A549 (cell line): ENCODE data around the gene SALL1. TPM values are rescaled to one million over a fixed set of nuclear protein-coding genes. Genes with fewer than 3 reads are reported as not detected.

Source experiments
- ATAC-seq, 2 experiments: fragments of 200-7000 bp in 1 of 2; fragments of >200 bp in 1 of 2; cut with Nextera tagmentation in 1 of 2; cut with Tn5 transposase in 1 of 2; 3 replicates each; pipeline versions ENCODE4 v1.8.0 to v1.9.1; 2018 to 2020; ENCODE audit warnings: mild to moderate bottlenecking in 1 of 2, moderate library complexity in 1 of 2
- CTCF ChIA-PET: fragments of 300-600 bp; sonication (Branson Sonifier 250); formaldehyde crosslinking; extraction: SDS; loops from one replicate; lab custom pipeline; 2021; ENCODE audit warnings: antibody characterized with exemption, inconsistent platforms; lab: Yijun Ruan, JAX
- POLR2A ChIA-PET: fragments of 350-600 bp; formaldehyde crosslinking; extraction: SDS; loops from one replicate; lab custom pipeline; 2021; ENCODE audit warnings: antibody characterized with exemption, inconsistent platforms; lab: Yijun Ruan, JAX
- DNase-seq, 2 experiments: peaks; one replicate each; pipeline versions ENCODE4 v3.0.0 to v3.0.0-alpha.2; 2011 to 2016; ENCODE audit warnings: low read depth in 1 of 2, low spot score in 1 of 2
- FAIRE-seq: peaks from 2 replicates; lab custom pipeline; 2011; peaks lifted over from hg19 to GRCh38; lab: Jason Lieb, UNC
- H3K27ac ChIP-seq, 2 experiments: fragments of >200 bp; sonication (Bioruptor Twin); formaldehyde crosslinking; 3 replicates each; pipeline ENCODE4 v1.5.1; 2016 to 2017
- H3K4me1 ChIP-seq: fragments of >200 bp; sonication (Bioruptor Twin); formaldehyde crosslinking; 3 replicates; pipeline ENCODE4 v1.6.1; 2016
- H3K4me2 ChIP-seq: fragments of >200 bp; sonication (Bioruptor Twin); formaldehyde crosslinking; 3 replicates; pipeline ENCODE4 v1.6.1; 2016
- H3K4me3 ChIP-seq: fragments of >200 bp; sonication (Bioruptor Twin); formaldehyde crosslinking; 3 replicates; pipeline ENCODE4 v1.5.1; 2016
- H3K9me3 ChIP-seq: fragments of >200 bp; sonication (Bioruptor Twin); formaldehyde crosslinking; 3 replicates; pipeline ENCODE4 v1.6.1; 2016
- BHLHE40 ChIP-seq: IDR thresholded peaks from 2 replicates; pipeline ENCODE4 v1.6.1; 2012; ENCODE audit warnings: low read depth, low read length, inconsistent platforms
- CBX8 ChIP-seq: fragments of 200-600 bp; sonication (generic); IDR thresholded peaks from 2 replicates; pipeline ENCODE4 v1.6.1; 2016
- CEBPB ChIP-seq, 2 experiments: fragments of >200 bp in 1 of 2; sonication (Bioruptor Twin) in 1 of 2; formaldehyde crosslinking in 1 of 2; IDR thresholded peaks; 2 replicates each; pipeline ENCODE4 v1.6.1; 2012 to 2016
- CHD2 ChIP-seq: fragments of 150-350 bp; IDR thresholded peaks from 2 replicates; pipeline ENCODE4 v1.6.1; 2014; ENCODE audit warnings: low read length; ENCODE audit not compliant: partially characterized antibody
- GATA3 ChIP-seq: IDR thresholded peaks from 2 replicates; pipeline ENCODE4 v1.6.1; 2012; ENCODE audit warnings: borderline replicate concordance
- HOXA7 ChIP-seq: fragments of 250-450 bp; sonication (Bioruptor Pico); IDR thresholded peaks from 2 replicates; pipeline ENCODE4 v1.5.0; 2020; ENCODE audit warnings: mild to moderate bottlenecking, moderate library complexity
- HOXB13 ChIP-seq: fragments of 250-450 bp; sonication (Bioruptor Pico); IDR thresholded peaks from 2 replicates; pipeline ENCODE4 v1.5.0; 2020; ENCODE audit warnings: low read depth, mild to moderate bottlenecking, moderate library complexity
- JUNB ChIP-seq: fragments of >200 bp; sonication (Bioruptor Twin); formaldehyde crosslinking; IDR thresholded peaks from 2 replicates; pipeline ENCODE4 v1.6.1; 2016
- KDM1A ChIP-seq: fragments of 200-600 bp; sonication (generic); IDR thresholded peaks from 2 replicates; pipeline ENCODE4 v1.6.1; 2016; ENCODE audit warnings: low read depth, mild to moderate bottlenecking
- KDM5A ChIP-seq: fragments of 200-600 bp; sonication (generic); IDR thresholded peaks from 2 replicates; pipeline ENCODE4 v1.6.1; 2016; ENCODE audit warnings: antibody characterized with exemption, mild to moderate bottlenecking
- MAFK ChIP-seq: fragments of 450-650 bp; IDR thresholded peaks from 2 replicates; pipeline ENCODE4 v1.6.1; 2014; ENCODE audit not compliant: partially characterized antibody
- MAZ ChIP-seq: fragments of 150-350 bp; IDR thresholded peaks from 2 replicates; pipeline ENCODE4 v1.6.1; 2014; ENCODE audit warnings: antibody characterized with exemption, low read depth, low read length, borderline replicate concordance
- NFE2L2 ChIP-seq: fragments of 150-350 bp; conservative IDR thresholded peaks from 2 replicates; pipeline ENCODE4 v1.6.1; 2014; ENCODE audit warnings: low read length
- PHF8 ChIP-seq: fragments of 200-600 bp; sonication (generic); IDR thresholded peaks from 2 replicates; pipeline ENCODE4 v1.6.1; 2016; ENCODE audit warnings: low read depth, mild to moderate bottlenecking, antibody characterized with exemption, moderate library complexity, borderline replicate concordance
- POLR2A ChIP-seq: IDR thresholded peaks from 2 replicates; pipeline ENCODE4 v1.6.1; 2012; ENCODE audit warnings: mild to moderate bottlenecking, low read length
- POLR2AphosphoS2 ChIP-seq: conservative IDR thresholded peaks from 2 replicates; pipeline ENCODE4 v1.6.1; 2012; ENCODE audit warnings: low read length, improper control_type of control experiment, inconsistent platforms
- RAD21 ChIP-seq, 2 experiments: fragments of >200 bp in 1 of 2; sonication (Bioruptor Twin) in 1 of 2; formaldehyde crosslinking in 1 of 2; IDR thresholded peaks in 1 of 2; conservative IDR thresholded peaks in 1 of 2; 2 replicates in 1 of 2; 3 replicates in 1 of 2; pipeline ENCODE4 v1.6.1; 2012 to 2018; ENCODE audit warnings: inconsistent platforms in 1 of 2
- RARB ChIP-seq: fragments of 250-450 bp; sonication (Bioruptor Pico); IDR thresholded peaks from 2 replicates; pipeline ENCODE4 v1.8.0; 2021; ENCODE audit warnings: mild to moderate bottlenecking, moderate library complexity
- RCOR1 ChIP-seq: fragments of 150-350 bp; IDR thresholded peaks from 2 replicates; pipeline ENCODE4 v1.6.1; 2014; ENCODE audit warnings: antibody characterized with exemption, low read length, low read depth
- TFCP2L1 ChIP-seq: fragments of 250-450 bp; sonication (Bioruptor Pico); IDR thresholded peaks from 2 replicates; pipeline ENCODE4 v1.5.0; 2021; ENCODE audit warnings: mild to moderate bottlenecking
- TP53 ChIP-seq: fragments of 250-450 bp; sonication (Bioruptor Pico); IDR thresholded peaks from 2 replicates; pipeline ENCODE4 v1.5.0; 2021; ENCODE audit warnings: mild to moderate bottlenecking, moderate library complexity
- ZC3H11A ChIP-seq: fragments of 450-650 bp; IDR thresholded peaks from 2 replicates; pipeline ENCODE4 v1.6.1; 2014; ENCODE audit warnings: antibody characterized with exemption, mild to moderate bottlenecking
- ZFP36 ChIP-seq: fragments of 450-650 bp; IDR thresholded peaks from 2 replicates; pipeline ENCODE4 v1.6.1; 2014; ENCODE audit warnings: borderline replicate concordance; ENCODE audit not compliant: partially characterized antibody
- ZNF302 ChIP-seq: fragments of 250-450 bp; sonication (Bioruptor Pico); IDR thresholded peaks from 2 replicates; pipeline ENCODE4 v1.9.0; 2021; ENCODE audit warnings: inconsistent platforms, mild to moderate bottlenecking, moderate library complexity
- ZSCAN20 ChIP-seq: fragments of 250-450 bp; sonication (Bioruptor Pico); IDR thresholded peaks from 2 replicates; pipeline ENCODE4 v1.8.0; 2022; ENCODE audit warnings: mild to moderate bottlenecking, moderate library complexity
- WGBS: methylation state at CpG from one replicate; pipeline ENCODE4 v1.1.6; 2017; ENCODE audit errors: missing lambda C conversion rate; 5-methylcytosine and 5-hydroxymethylcytosine counted together
- polyA plus RNA-seq, 4 experiments: library from polyadenylated mRNA; depleted of rRNA in 3 of 4; stranded (reverse); fragments of >200 nt; fragmentation: RNase III in 1 of 4; extraction: RNeasy Plus Mini Kit Qiagen cat#74134 plus additional on column Dnase treatment in 1 of 4; gene quantifications; 2 replicates in 3 of 4; 3 replicates in 1 of 4; pipeline ENCODE4 v1.2.3, GENCODE V29; 2011 to 2017
- TF ChIP-seq, protein P1 (sequence below): fragments of 150-350 bp; IDR thresholded peaks from 2 replicates; pipeline ENCODE4 v1.6.1; 2014; ENCODE audit warnings: low read depth, mild to moderate bottlenecking, low read length
- TF ChIP-seq, protein P2 (sequence below): fragments of >200 bp; sonication (Bioruptor Twin); formaldehyde crosslinking; IDR thresholded peaks from 3 replicates; pipeline ENCODE4 v1.5.1; 2016
- TF ChIP-seq, protein P3 (sequence below): fragments of >200 bp; sonication (Bioruptor Twin); formaldehyde crosslinking; IDR thresholded peaks from 3 replicates; pipeline ENCODE4 v1.6.1; 2016
- TF ChIP-seq, protein P4 (sequence below): fragments of 250-450 bp; sonication (Bioruptor Pico); IDR thresholded peaks from 2 replicates; pipeline ENCODE4 v1.5.0; 2020; ENCODE audit warnings: low read depth, mild to moderate bottlenecking, moderate library complexity
- TF ChIP-seq, protein P5 (sequence below): IDR thresholded peaks from 2 replicates; pipeline ENCODE4 v1.6.1; 2012

Gene SALL1
- polyA plus RNA-seq, 2 of the 4 experiments (the other 2 are of a cell fraction): 0.13 to 0.28 TPM

DNA sequence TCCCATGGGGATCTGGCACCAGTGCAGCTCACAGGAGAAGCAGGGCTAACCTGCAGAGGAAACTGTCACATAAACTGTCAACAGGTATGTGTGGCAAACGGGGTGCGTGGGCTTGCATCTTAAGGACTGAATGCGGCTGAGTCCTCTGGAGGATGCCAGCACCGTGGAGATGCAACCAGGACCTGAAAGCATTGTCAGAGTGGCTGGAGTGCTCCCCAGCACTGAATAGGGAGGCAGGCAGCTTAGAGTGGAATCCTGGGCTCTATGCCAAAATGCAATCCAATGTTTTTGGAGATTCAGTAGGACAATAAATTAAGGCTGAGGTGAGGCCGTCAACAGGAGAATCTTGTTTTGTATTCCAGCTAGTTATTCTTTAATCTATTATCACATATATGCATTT, 21.3 kb upstream of the SALL1 start:
- WGBS: 52% methylated on average over 5 of the region's 5 CpGs
- no peaks in the 10 kb centered on the region for H3K9me3 ChIP-seq
- CTCF ChIA-PET: interaction anchor here (0.7 kb wide), 1 partner anchor 18 kb away, joined by 3 read pairs; no protein-coding TSS in a partner anchor
- FAIRE-seq (no peak), ATAC-seq (no peak), DNase-seq (no peak)
- no peak overlapping the region for H3K27ac ChIP-seq
- POLR2A ChIA-PET: no interaction called here
- no peak for TF ChIP-seq POLR2A
- no peak for TF ChIP-seq HOXA7
- no peak for TF ChIP-seq CBX8
- TF ChIP-seq PHF8: no peak
- TF ChIP-seq, protein P1, sequence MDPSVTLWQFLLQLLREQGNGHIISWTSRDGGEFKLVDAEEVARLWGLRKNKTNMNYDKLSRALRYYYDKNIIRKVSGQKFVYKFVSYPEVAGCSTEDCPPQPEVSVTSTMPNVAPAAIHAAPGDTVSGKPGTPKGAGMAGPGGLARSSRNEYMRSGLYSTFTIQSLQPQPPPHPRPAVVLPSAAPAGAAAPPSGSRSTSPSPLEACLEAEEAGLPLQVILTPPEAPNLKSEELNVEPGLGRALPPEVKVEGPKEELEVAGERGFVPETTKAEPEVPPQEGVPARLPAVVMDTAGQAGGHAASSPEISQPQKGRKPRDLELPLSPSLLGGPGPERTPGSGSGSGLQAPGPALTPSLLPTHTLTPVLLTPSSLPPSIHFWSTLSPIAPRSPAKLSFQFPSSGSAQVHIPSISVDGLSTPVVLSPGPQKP: no peak
- TF ChIP-seq MAZ: no peak
- TF ChIP-seq, protein P2, sequence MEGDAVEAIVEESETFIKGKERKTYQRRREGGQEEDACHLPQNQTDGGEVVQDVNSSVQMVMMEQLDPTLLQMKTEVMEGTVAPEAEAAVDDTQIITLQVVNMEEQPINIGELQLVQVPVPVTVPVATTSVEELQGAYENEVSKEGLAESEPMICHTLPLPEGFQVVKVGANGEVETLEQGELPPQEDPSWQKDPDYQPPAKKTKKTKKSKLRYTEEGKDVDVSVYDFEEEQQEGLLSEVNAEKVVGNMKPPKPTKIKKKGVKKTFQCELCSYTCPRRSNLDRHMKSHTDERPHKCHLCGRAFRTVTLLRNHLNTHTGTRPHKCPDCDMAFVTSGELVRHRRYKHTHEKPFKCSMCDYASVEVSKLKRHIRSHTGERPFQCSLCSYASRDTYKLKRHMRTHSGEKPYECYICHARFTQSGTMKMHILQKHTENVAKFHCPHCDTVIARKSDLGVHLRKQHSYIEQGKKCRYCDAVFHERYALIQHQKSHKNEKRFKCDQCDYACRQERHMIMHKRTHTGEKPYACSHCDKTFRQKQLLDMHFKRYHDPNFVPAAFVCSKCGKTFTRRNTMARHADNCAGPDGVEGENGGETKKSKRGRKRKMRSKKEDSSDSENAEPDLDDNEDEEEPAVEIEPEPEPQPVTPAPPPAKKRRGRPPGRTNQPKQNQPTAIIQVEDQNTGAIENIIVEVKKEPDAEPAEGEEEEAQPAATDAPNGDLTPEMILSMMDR: no peak
- TF ChIP-seq, protein P3, sequence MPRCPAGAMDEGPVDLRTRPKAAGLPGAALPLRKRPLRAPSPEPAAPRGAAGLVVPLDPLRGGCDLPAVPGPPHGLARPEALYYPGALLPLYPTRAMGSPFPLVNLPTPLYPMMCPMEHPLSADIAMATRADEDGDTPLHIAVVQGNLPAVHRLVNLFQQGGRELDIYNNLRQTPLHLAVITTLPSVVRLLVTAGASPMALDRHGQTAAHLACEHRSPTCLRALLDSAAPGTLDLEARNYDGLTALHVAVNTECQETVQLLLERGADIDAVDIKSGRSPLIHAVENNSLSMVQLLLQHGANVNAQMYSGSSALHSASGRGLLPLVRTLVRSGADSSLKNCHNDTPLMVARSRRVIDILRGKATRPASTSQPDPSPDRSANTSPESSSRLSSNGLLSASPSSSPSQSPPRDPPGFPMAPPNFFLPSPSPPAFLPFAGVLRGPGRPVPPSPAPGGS: no peak
- no peak for TF ChIP-seq GATA3
- no peak for TF ChIP-seq RARB (CRISPR knock-in tag)
- TF ChIP-seq MAFK: no peak
- no peak for TF ChIP-seq ZSCAN20 (CRISPR knock-in tag)
- TF ChIP-seq, protein P4, sequence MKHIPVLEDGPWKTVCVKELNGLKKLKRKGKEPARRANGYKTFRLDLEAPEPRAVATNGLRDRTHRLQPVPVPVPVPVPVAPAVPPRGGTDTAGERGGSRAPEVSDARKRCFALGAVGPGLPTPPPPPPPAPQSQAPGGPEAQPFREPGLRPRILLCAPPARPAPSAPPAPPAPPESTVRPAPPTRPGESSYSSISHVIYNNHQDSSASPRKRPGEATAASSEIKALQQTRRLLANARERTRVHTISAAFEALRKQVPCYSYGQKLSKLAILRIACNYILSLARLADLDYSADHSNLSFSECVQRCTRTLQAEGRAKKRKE (CRISPR knock-in tag): no peak
- TF ChIP-seq ZC3H11A: no peak
- TF ChIP-seq TP53 (CRISPR knock-in tag): no peak
- no peak for TF ChIP-seq RAD21 (conservative IDR thresholded peaks at IDR 0.05 in 1 of 2, IDR thresholded peaks at IDR 0.05 in 1 of 2)
- TF ChIP-seq JUNB: no peak
- H3K4me1 ChIP-seq: no peaks in the 10 kb centered on the region
- H3K4me3 ChIP-seq: no peak overlapping the region
- no peak overlapping the region for H3K4me2 ChIP-seq

DNA sequence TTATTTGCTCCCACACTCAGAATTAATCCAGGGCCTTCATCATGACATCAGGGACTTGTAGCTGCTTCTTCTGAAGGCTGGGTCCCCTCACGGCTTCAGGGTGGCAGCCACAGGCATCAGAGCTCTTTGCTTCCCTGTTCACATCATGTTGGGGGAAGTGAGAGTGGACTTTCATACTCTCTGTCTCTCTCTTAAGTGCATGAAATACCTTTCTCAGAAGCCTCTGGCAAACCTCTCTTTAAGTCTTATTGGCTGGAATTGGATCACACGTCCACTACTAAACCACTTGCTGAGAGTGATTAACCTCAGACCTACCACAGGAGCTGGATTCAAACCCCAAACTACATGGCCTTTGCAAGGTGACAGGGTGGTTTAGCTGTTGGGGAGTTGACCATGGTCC, 17.7 kb upstream of the SALL1 start:
- H3K4me3 ChIP-seq: no peak overlapping the region
- POLR2A ChIA-PET: no interaction called here
- H3K27ac ChIP-seq: no peak overlapping the region
- ATAC-seq (no peak), DNase-seq (no peak), FAIRE-seq (no peak)
- no peak overlapping the region for H3K4me2 ChIP-seq
- H3K9me3 ChIP-seq: no peaks in the 10 kb centered on the region
- CTCF ChIA-PET: interaction anchor here (1.4 kb wide), 1 partner anchor 593 kb away, joined by 3 read pairs; no protein-coding TSS in a partner anchor
- H3K4me1 ChIP-seq: no peaks in the 10 kb centered on the region
- WGBS: 3% methylated on average over 2 of the region's 2 CpGs
- TF ChIP-seq NFE2L2 (no peak), GATA3 (no peak), RCOR1 (no peak), TFCP2L1 (CRISPR knock-in tag) (no peak), POLR2AphosphoS2 (no peak), KDM1A (no peak), KDM5A (no peak), RARB (CRISPR knock-in tag) (no peak), CHD2 (no peak), HOXB13 (CRISPR knock-in tag) (no peak), ZFP36 (no peak), ZNF302 (CRISPR knock-in tag) (no peak), ZC3H11A (no peak), BHLHE40 (no peak), CEBPB (IDR thresholded peaks at IDR 0.05) (no peak)
- TF ChIP-seq, protein P2: no peak
- TF ChIP-seq, protein P1: no peak
- TF ChIP-seq, protein P5, sequence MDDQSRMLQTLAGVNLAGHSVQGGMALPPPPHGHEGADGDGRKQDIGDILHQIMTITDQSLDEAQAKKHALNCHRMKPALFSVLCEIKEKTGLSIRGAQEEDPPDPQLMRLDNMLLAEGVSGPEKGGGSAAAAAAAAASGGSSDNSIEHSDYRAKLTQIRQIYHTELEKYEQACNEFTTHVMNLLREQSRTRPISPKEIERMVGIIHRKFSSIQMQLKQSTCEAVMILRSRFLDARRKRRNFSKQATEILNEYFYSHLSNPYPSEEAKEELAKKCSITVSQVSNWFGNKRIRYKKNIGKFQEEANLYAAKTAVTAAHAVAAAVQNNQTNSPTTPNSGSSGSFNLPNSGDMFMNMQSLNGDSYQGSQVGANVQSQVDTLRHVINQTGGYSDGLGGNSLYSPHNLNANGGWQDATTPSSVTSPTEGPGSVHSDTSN: no peak
